Stimulated activated naive CD8-positive, alpha-beta T cell treated with anti-CD3 and anti-CD28 coated beads, Interleukin-15, Interleukin-2, amounts not matched to agents 100 ng/mL and 50 ng/mL, for 24 hours (primary cell): ENCODE results near the gene CNTLN.

Experiments
- H3K27ac Mint-ChIP-seq: one replicate; pipeline ENCODE4 v1.8.0; 2021; ENCODE audit warnings: mild to moderate bottlenecking, mixed read lengths
- H3K27me3 Mint-ChIP-seq: one replicate; pipeline ENCODE4 v1.8.0; 2021; ENCODE audit warnings: mixed read lengths
- H3K36me3 Mint-ChIP-seq: one replicate; pipeline ENCODE4 v1.8.0; 2021; ENCODE audit warnings: low read depth, mixed read lengths
- H3K4me1 Mint-ChIP-seq: one replicate; pipeline ENCODE4 v1.8.0; 2021; ENCODE audit warnings: low read depth, mixed read lengths
- H3K4me3 Mint-ChIP-seq: one replicate; pipeline ENCODE4 v1.8.0; 2021; ENCODE audit warnings: mild to moderate bottlenecking, mixed read lengths
- H3K9me3 Mint-ChIP-seq: one replicate; pipeline ENCODE4 v1.8.0; 2021; ENCODE audit warnings: mixed read lengths

Gene CNTLN, protein sequence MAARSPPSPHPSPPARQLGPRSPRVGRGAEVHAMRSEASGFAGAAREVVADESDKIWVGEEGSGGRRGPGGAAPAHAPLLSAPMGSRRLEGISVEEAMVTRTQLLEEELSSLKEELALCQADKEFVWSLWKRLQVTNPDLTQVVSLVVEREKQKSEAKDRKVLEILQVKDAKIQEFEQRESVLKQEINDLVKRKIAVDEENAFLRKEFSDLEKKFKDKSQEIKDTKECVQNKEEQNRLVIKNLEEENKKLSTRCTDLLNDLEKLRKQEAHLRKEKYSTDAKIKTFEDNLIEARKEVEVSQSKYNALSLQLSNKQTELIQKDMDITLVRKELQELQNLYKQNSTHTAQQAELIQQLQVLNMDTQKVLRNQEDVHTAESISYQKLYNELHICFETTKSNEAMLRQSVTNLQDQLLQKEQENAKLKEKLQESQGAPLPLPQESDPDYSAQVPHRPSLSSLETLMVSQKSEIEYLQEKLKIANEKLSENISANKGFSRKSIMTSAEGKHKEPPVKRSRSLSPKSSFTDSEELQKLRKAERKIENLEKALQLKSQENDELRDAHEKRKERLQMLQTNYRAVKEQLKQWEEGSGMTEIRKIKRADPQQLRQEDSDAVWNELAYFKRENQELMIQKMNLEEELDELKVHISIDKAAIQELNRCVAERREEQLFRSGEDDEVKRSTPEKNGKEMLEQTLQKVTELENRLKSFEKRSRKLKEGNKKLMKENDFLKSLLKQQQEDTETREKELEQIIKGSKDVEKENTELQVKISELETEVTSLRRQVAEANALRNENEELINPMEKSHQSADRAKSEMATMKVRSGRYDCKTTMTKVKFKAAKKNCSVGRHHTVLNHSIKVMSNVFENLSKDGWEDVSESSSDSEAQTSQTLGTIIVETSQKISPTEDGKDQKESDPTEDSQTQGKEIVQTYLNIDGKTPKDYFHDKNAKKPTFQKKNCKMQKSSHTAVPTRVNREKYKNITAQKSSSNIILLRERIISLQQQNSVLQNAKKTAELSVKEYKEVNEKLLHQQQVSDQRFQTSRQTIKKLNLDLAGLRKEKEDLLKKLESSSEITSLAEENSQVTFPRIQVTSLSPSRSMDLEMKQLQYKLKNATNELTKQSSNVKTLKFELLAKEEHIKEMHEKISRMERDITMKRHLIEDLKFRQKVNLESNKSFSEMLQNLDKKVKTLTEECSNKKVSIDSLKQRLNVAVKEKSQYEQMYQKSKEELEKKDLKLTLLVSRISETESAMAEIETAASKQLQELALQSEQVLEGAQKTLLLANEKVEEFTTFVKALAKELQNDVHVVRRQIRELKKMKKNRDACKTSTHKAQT (N-terminal part only)

GRCh38 chr9:17134396-17135294 is at the start of gene CNTLN:
Gene CNTLN, plus strand, starts transcription at chr9:17135040. Its CDS starts 26 bp downstream, at chr9:17135066.
- peak within 1 kb of the TSS; percentile 71 for H3K27ac Mint-ChIP-seq
- peaks cover 8% of the 10 kb centered on the region for H3K4me1 Mint-ChIP-seq
- H3K9me3 Mint-ChIP-seq, result no peaks in the 10 kb centered on the region
- peak within 1 kb of the TSS; percentile 72 for H3K4me3 Mint-ChIP-seq
- no peaks in the 10 kb centered on the region for H3K36me3 Mint-ChIP-seq
- peaks cover 29% of the 10 kb centered on the region for H3K27me3 Mint-ChIP-seq

GRCh38 chr9:17088566-17088965 is 46.3 kb upstream of the CNTLN start:
- H3K9me3 Mint-ChIP-seq, result peaks cover 4% of the 10 kb centered on the region
- H3K27ac Mint-ChIP-seq, result no peak overlapping the region
- H3K27me3 Mint-ChIP-seq, result no peaks in the 10 kb centered on the region
- H3K4me1 Mint-ChIP-seq, result no peaks in the 10 kb centered on the region
- H3K4me3 Mint-ChIP-seq, result no peak overlapping the region
- no peaks in the 10 kb centered on the region for H3K36me3 Mint-ChIP-seq

GRCh38 chr9:17090041-17090440 is 44.8 kb upstream of the CNTLN start:
- Mint-ChIP-seq H3K27ac (no peak overlapping the region), H3K4me3 (no peak overlapping the region), H3K36me3 (no peaks in the 10 kb centered on the region), H3K4me1 (no peaks in the 10 kb centered on the region), H3K9me3 (peaks cover 4% of the 10 kb centered on the region), H3K27me3 (no peaks in the 10 kb centered on the region)

- Mint-ChIP-seq H3K4me1 (no peaks in the 10 kb centered on the region), H3K4me3 (no peak overlapping the region), H3K27me3 (no peaks in the 10 kb centered on the region), H3K36me3 (no peaks in the 10 kb centered on the region), H3K9me3 (no peaks in the 10 kb centered on the region), H3K27ac (no peak overlapping the region)
These were observed 18.4 kb upstream of the CNTLN start for GRCh38 chr9:17116400-17116837.

- no peaks in the 10 kb centered on the region for H3K4me1 Mint-ChIP-seq
- H3K36me3 Mint-ChIP-seq, result no peaks in the 10 kb centered on the region
- no peak overlapping the region for H3K4me3 Mint-ChIP-seq
- H3K9me3 Mint-ChIP-seq, result peaks cover 4% of the 10 kb centered on the region
- no peak overlapping the region for H3K27ac Mint-ChIP-seq
- no peaks in the 10 kb centered on the region for H3K27me3 Mint-ChIP-seq
These were observed 17.5 kb upstream of the CNTLN start for GRCh38 chr9:17117372-17117771.

DNA sequence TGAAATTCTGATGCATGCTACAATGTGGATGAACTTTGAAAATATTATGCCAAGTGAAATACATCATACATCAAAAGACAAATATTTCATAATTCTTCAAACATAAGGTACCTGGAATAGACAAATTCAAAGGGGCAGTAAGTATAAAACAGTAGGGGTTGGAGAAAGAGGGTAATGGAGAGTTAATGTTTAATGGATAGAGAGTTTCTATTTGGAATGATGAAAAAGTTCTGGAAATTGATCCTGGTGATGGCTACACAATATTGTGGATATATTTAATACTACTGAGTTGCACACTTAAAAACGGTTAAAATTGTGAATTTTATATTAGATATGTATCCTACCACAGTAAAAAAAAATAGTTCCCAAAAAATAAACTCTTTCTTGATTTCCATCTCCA is 14.6 kb upstream of the CNTLN start:
- H3K27ac Mint-ChIP-seq, result no peak overlapping the region
- no peaks in the 10 kb centered on the region for H3K36me3 Mint-ChIP-seq
- H3K27me3 Mint-ChIP-seq, result no peaks in the 10 kb centered on the region
- no peak overlapping the region for H3K4me3 Mint-ChIP-seq
- H3K4me1 Mint-ChIP-seq, result no peaks in the 10 kb centered on the region
- H3K9me3 Mint-ChIP-seq, result peaks cover 4% of the 10 kb centered on the region

DNA sequence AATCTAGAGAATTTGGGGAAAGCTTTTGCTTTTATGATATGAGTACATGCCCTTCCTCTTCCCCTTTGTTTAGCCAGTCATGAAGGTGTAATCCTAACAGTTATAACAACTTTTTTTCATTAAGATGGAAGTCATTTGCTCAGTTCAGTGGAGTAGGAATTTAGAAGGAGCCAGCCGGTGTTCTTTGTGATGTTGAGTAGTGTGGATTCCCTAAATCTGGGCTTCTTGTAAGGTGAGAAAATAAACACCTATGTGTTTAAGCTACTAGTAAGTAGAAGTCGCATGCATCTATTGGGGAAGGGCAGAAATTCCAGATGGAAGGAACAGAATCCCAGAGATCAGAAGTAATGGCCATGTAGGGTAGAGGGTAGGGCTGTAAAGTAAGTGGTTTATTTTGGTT is 13.6 kb upstream of the CNTLN start:
- Mint-ChIP-seq H3K27ac (no peak overlapping the region), H3K36me3 (no peaks in the 10 kb centered on the region), H3K27me3 (no peaks in the 10 kb centered on the region), H3K4me1 (no peaks in the 10 kb centered on the region), H3K9me3 (peaks cover 11% of the 10 kb centered on the region), H3K4me3 (no peak overlapping the region)

GRCh38 chr9:17130291-17130690 is 4.5 kb upstream of the CNTLN start:
- H3K4me1 Mint-ChIP-seq, result peaks cover 5% of the 10 kb centered on the region
- H3K27ac Mint-ChIP-seq, result no peak overlapping the region
- H3K27me3 Mint-ChIP-seq, result peaks cover 19% of the 10 kb centered on the region
- peaks cover 8% of the 10 kb centered on the region for H3K9me3 Mint-ChIP-seq
- H3K36me3 Mint-ChIP-seq, result no peaks in the 10 kb centered on the region
- no peak overlapping the region for H3K4me3 Mint-ChIP-seq

DNA sequence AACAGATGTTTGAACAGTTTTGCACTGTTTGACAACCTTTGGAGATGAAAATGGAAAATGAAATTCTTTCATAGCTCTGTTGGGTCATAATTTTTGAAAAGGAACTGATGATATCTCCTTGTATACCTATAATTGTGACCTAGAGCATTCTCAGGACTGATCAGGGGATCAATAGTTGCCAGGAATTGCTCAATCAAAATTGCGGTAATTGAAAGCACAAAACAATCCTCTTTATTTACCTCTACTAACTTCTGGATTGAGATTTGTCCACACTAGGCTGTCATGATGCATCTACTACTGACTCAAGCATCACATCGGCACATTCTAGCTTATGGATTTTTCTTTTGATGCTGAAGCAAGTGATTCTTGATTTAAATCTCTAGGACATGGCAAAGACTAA is 4.1 kb upstream of the CNTLN start:
- H3K27ac Mint-ChIP-seq, result no peak overlapping the region
- H3K36me3 Mint-ChIP-seq, result no peaks in the 10 kb centered on the region
- peaks cover 5% of the 10 kb centered on the region for H3K4me1 Mint-ChIP-seq
- H3K9me3 Mint-ChIP-seq, result peaks cover 6% of the 10 kb centered on the region
- no peak overlapping the region for H3K4me3 Mint-ChIP-seq
- H3K27me3 Mint-ChIP-seq, result peaks cover 21% of the 10 kb centered on the region

DNA sequence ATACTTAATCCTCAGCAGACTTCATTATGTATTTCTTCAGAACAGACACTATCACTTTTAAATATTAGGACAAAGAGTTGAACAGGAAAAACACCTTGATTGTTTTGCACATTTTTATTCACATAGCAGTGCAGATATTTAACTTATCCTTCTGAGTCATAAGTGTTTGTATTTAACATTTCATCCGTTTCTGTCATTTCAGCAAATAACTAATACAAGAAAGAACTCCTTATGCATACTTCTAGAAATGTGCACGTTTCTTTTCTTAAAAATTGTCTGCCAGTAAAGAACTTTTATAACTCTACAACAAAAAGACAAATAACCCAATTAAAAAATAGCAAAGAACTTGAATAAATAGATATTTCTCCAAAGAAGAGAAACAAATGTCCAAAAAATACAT is 3.3 kb upstream of the CNTLN start:
- Mint-ChIP-seq H3K36me3 (no peaks in the 10 kb centered on the region), H3K27ac (no peak overlapping the region), H3K4me3 (no peak overlapping the region), H3K9me3 (no peaks in the 10 kb centered on the region), H3K27me3 (peaks cover 24% of the 10 kb centered on the region), H3K4me1 (peaks cover 8% of the 10 kb centered on the region)

DNA sequence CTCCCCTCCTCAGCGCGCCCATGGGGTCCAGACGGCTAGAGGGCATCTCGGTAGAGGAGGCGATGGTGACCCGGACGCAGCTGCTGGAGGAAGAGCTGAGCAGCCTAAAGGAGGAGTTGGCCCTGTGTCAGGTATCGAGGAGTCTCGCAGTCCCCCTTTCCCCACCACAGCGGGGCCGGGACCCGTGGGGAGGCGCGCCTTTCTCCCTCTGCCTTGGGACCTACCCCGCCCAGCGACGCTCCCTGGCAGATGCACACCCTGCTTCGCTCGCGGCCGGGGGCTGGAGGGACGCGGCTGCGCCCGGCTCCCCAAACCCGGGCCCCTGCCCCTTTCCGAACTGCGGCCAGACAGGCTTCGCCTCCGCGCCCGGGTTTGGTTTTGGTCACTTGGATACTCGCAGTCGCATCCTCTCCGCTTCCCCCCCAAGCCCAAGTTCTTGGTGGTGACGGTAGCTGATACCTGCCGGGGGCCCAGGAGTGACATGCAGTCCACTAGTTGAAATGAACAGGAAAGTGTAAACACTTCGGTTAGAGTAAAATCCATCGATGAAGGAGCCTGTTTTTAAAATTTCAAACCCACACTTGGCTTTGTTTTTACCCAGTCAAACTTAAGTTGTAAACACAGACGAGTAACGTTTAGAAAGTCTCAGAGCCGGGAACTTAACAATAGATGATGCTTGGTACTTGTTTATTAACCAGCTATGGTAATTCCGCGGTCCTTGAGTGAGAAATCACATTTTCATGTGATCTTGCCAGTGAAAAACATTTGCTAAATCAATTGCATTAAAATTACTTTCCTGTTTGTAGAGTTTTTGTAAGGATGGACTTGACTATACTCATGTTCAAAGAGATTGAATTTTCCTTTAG is 688 bp downstream of the CNTLN start:
- Mint-ChIP-seq H3K27ac (peak overlapping the region; percentile 26), H3K4me3 (peak overlapping the region; percentile 72), H3K27me3 (peaks cover 29% of the 10 kb centered on the region), H3K4me1 (peaks cover 8% of the 10 kb centered on the region), H3K9me3 (no peaks in the 10 kb centered on the region), H3K36me3 (no peaks in the 10 kb centered on the region)

- Mint-ChIP-seq H3K36me3 (no peaks in the 10 kb centered on the region), H3K9me3 (peaks cover 4% of the 10 kb centered on the region), H3K27me3 (peaks cover 21% of the 10 kb centered on the region), H3K4me1 (peaks cover 8% of the 10 kb centered on the region), H3K4me3 (no peak overlapping the region), H3K27ac (no peak overlapping the region)
These were observed 2.7 kb downstream of the CNTLN start for GRCh38 chr9:17137566-17137965.

DNA sequence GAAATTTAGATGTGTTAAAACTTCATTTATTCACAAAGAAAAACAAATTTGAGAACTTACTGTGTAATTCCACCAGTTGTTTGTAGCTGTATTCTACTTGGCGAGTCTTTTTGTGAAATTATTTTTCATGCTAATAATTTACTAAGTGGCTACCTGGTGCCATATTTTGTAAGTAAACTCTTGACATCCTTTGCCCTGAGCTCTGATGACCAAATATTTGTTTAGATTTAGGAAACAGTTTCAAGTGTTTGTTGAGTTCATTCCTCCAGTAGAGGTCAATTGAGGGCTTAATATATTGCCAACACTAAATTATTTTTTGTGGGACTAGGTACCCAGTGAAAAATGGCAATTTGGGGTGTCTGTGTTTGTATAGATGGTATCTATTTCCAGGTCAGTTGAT is 3.7 kb downstream of the CNTLN start:
- peaks cover 4% of the 10 kb centered on the region for H3K9me3 Mint-ChIP-seq
- no peak overlapping the region for H3K27ac Mint-ChIP-seq
- peaks cover 20% of the 10 kb centered on the region for H3K27me3 Mint-ChIP-seq
- no peak overlapping the region for H3K4me3 Mint-ChIP-seq
- H3K36me3 Mint-ChIP-seq, result no peaks in the 10 kb centered on the region
- peaks cover 8% of the 10 kb centered on the region for H3K4me1 Mint-ChIP-seq
